Muscle of leg (tissue), 11 donors: ENCODE measurements around the gene KCTD16. TPM values are rescaled to one million over a fixed set of nuclear protein-coding genes. Genes with fewer than 3 reads are reported as not detected.

Source experiments
- DNase-seq: peaks from one replicate; pipeline ENCODE4 v3.0.0; 2013
- H3K27ac ChIP-seq: one replicate; pipeline ENCODE4 v1.5.1; 2013; ENCODE audit warnings: mild to moderate bottlenecking, low read length, control low read depth
- H3K27me3 ChIP-seq: one replicate; pipeline ENCODE4 v1.6.1; 2013; ENCODE audit warnings: low read length; ENCODE audit not compliant: control insufficient read depth, insufficient read depth
- H3K36me3 ChIP-seq: one replicate; pipeline ENCODE4 v1.6.1; 2013; ENCODE audit warnings: low read length; ENCODE audit not compliant: control insufficient read depth, insufficient read depth
- H3K4me1 ChIP-seq: one replicate; pipeline ENCODE4 v1.6.1; 2013; ENCODE audit warnings: low read length; ENCODE audit not compliant: control insufficient read depth, insufficient read depth
- H3K4me3 ChIP-seq: one replicate; pipeline ENCODE4 v1.5.1; 2013; ENCODE audit warnings: low read length, control low read depth
- H3K9me3 ChIP-seq: replicated peaks from 2 replicates; pipeline ENCODE4 v1.6.1; 2013; ENCODE audit warnings: low read depth, low read length; ENCODE audit not compliant: control insufficient read depth
- WGBS: methylation state at CpG from one replicate; pipeline ENCODE4 v1.1.5; 2013; ENCODE audit warnings: missing lambda C conversion rate; ENCODE audit not compliant: insufficient coverage; 5-methylcytosine and 5-hydroxymethylcytosine counted together
- polyA plus RNA-seq, 8 donors: library from polyadenylated mRNA; unstranded; fragments of 120-200 nt; gene quantifications; one replicate each; pipeline versions ENCODE4 v1.2.1 to v1.2.3, GENCODE V29; 2013; ENCODE audit warnings: inconsistent platforms in 1 of 8, low replicate concordance in 1 of 8; ENCODE audit not compliant: insufficient read length in 8 of 8, insufficient read depth in 1 of 8
- total RNA-seq: library from RNA; stranded (reverse); fragments of 120-200 nt; gene quantifications from one replicate; pipeline ENCODE4 v1.2.4, GENCODE V29; 2013

KCTD16 gene
- total and polyA plus RNA-seq, 9 donors: 0.04 to 0.16 (median 0.08) TPM

GRCh38 chr5:144134194-144134826, 36.4 kb upstream of the KCTD16 start:
- Histone ChIP-seq H3K36me3 (no peaks in the 10 kb centered on the region), H3K4me3 (no peak overlapping the region), H3K9me3 (peaks cover 2% of the 10 kb centered on the region), H3K27me3 (no peaks in the 10 kb centered on the region), H3K4me1 (no peaks in the 10 kb centered on the region), H3K27ac (no peak overlapping the region)
- no peak for DNase-seq
- no CpG with 5 or more reads among the region's 2 CpGs for WGBS

GRCh38 chr5:144135113-144135762, 35.4 kb upstream of the KCTD16 start:
- no peak overlapping the region for H3K27ac ChIP-seq
- H3K4me1 ChIP-seq: no peaks in the 10 kb centered on the region
- no peak for DNase-seq
- H3K36me3 ChIP-seq: no peaks in the 10 kb centered on the region
- peaks cover 2% of the 10 kb centered on the region for H3K9me3 ChIP-seq
- no peak overlapping the region for H3K4me3 ChIP-seq
- WGBS: 94% methylated on average over 1 of the region's 3 CpGs
- H3K27me3 ChIP-seq: no peaks in the 10 kb centered on the region

- no CpG with 5 or more reads among the region's 5 CpGs for whole genome bisulfite sequencing
- no peaks in the 10 kb centered on the region for H3K27me3 ChIP-seq
- H3K4me1 ChIP-seq: peaks cover 3% of the 10 kb centered on the region
- H3K4me3 ChIP-seq: no peak overlapping the region
- H3K27ac ChIP-seq: peak overlapping the region; percentile 39
- H3K36me3 ChIP-seq: no peaks in the 10 kb centered on the region
- peak; percentile 95 for DNase-seq
- no peaks in the 10 kb centered on the region for H3K9me3 ChIP-seq
Measured at GRCh38 chr5:144139586-144139985, 31.1 kb upstream of the KCTD16 start.

GRCh38 chr5:144141585-144141984, 29.1 kb upstream of the KCTD16 start:
- Histone ChIP-seq H3K9me3 (no peaks in the 10 kb centered on the region), H3K27me3 (no peaks in the 10 kb centered on the region), H3K36me3 (no peaks in the 10 kb centered on the region), H3K4me3 (no peak overlapping the region), H3K27ac (peak overlapping the region; percentile 49), H3K4me1 (peaks cover 3% of the 10 kb centered on the region)
- WGBS: 77% methylated on average over 2 of the region's 2 CpGs
- DNase-seq: no peak

- WGBS: no CpG with 5 or more reads among the region's 2 CpGs
- peaks cover 3% of the 10 kb centered on the region for H3K4me1 ChIP-seq
- no peaks in the 10 kb centered on the region for H3K9me3 ChIP-seq
- no peak overlapping the region for H3K4me3 ChIP-seq
- H3K27me3 ChIP-seq: no peaks in the 10 kb centered on the region
- peak; percentile 76 for DNase-seq
- peak overlapping the region; percentile 49 for H3K27ac ChIP-seq
- H3K36me3 ChIP-seq: no peaks in the 10 kb centered on the region
Measured at GRCh38 chr5:144142139-144142823, 28.4 kb upstream of the KCTD16 start.

GRCh38 chr5:144142824-144143162, 27.9 kb upstream of the KCTD16 start:
- no CpG with 5 or more reads among the region's 1 CpG for WGBS
- H3K4me3 ChIP-seq: no peak overlapping the region
- H3K36me3 ChIP-seq: no peaks in the 10 kb centered on the region
- no peaks in the 10 kb centered on the region for H3K27me3 ChIP-seq
- peaks cover 3% of the 10 kb centered on the region for H3K4me1 ChIP-seq
- DNase-seq: no peak
- H3K9me3 ChIP-seq: no peaks in the 10 kb centered on the region
- no peak overlapping the region for H3K27ac ChIP-seq

GRCh38 chr5:144143625-144144024, 27.0 kb upstream of the KCTD16 start:
- peak overlapping the region; percentile 17 for H3K27ac ChIP-seq
- no peak for DNase-seq

GRCh38 chr5:144144956-144145751, 25.5 kb upstream of the KCTD16 start:
- DNase-seq: peak; percentile 58
- peak overlapping the region; percentile 74 for H3K27ac ChIP-seq

More at GRCh38 chr5:144143625-144144024, 27.0 kb upstream of the KCTD16 start:
- Histone ChIP-seq H3K4me3 (no peak overlapping the region), H3K27me3 (no peaks in the 10 kb centered on the region), H3K4me1 (peaks cover 3% of the 10 kb centered on the region), H3K36me3 (no peaks in the 10 kb centered on the region), H3K9me3 (no peaks in the 10 kb centered on the region)
- WGBS: 92% methylated on average over 1 of the region's 1 CpG

GRCh38 chr5:144151026-144151425, 19.6 kb upstream of the KCTD16 start:
- Histone ChIP-seq H3K27ac (no peak overlapping the region), H3K4me1 (no peaks in the 10 kb centered on the region), H3K4me3 (no peak overlapping the region), H3K27me3 (no peaks in the 10 kb centered on the region), H3K9me3 (no peaks in the 10 kb centered on the region), H3K36me3 (no peaks in the 10 kb centered on the region)
- DNase-seq: no peak
- WGBS: no CpG with 5 or more reads among the region's 3 CpGs

More at GRCh38 chr5:144144956-144145751, 25.5 kb upstream of the KCTD16 start:
- H3K27me3 ChIP-seq: no peaks in the 10 kb centered on the region
- H3K4me1 ChIP-seq: peaks cover 3% of the 10 kb centered on the region
- no peak overlapping the region for H3K4me3 ChIP-seq
- no peaks in the 10 kb centered on the region for H3K9me3 ChIP-seq
- no CpG with 5 or more reads among the region's 4 CpGs for WGBS
- no peaks in the 10 kb centered on the region for H3K36me3 ChIP-seq

- H3K36me3 ChIP-seq: peaks cover 10% of the 10 kb centered on the region
- no peak for DNase-seq
- no peaks in the 10 kb centered on the region for H3K9me3 ChIP-seq
- no peak overlapping the region for H3K27ac ChIP-seq
- no peaks in the 10 kb centered on the region for H3K4me1 ChIP-seq
- H3K4me3 ChIP-seq: no peak overlapping the region
- no CpG with 5 or more reads among the region's 2 CpGs for WGBS
- H3K27me3 ChIP-seq: no peaks in the 10 kb centered on the region
Measured at GRCh38 chr5:144156767-144157171, 13.9 kb upstream of the KCTD16 start.
